MM.1S (cell line): ENCODE data around the gene ZNF609.

Experiments used
- DNase-seq: peaks from one replicate; pipeline ENCODE4 v3.0.0-alpha.2; 2015
- H2AFZ ChIP-seq: fragments of 300-600 bp; sonication (generic); 2 replicates; pipeline ENCODE4 v1.6.0; 2016; ENCODE audit warnings: antibody characterized with exemption, low read length
- H3F3A ChIP-seq: fragments of 300-600 bp; sonication (generic); 2 replicates; pipeline ENCODE4 v1.6.1; 2016; ENCODE audit warnings: mild to moderate bottlenecking, antibody characterized with exemption, low read length, moderate library complexity, mixed read lengths; ENCODE audit not compliant: insufficient read depth
- H3K27ac ChIP-seq: fragments of 300-600 bp; sonication (generic); 2 replicates; pipeline ENCODE4 v1.5.1; 2016; ENCODE audit warnings: mild to moderate bottlenecking, low read length
- H3K27me3 ChIP-seq: fragments of 300-600 bp; sonication (generic); replicated peaks from 2 replicates; pipeline ENCODE4 v1.6.0; 2016; ENCODE audit warnings: low read length; ENCODE audit not compliant: insufficient read depth
- H3K36me3 ChIP-seq: fragments of 300-600 bp; sonication (generic); replicated peaks from 2 replicates; pipeline ENCODE4 v1.6.1; 2016; ENCODE audit warnings: mild to moderate bottlenecking, low read length, mixed read lengths; ENCODE audit not compliant: insufficient read depth
- H3K4me1 ChIP-seq: fragments of 300-600 bp; sonication (generic); 2 replicates; pipeline ENCODE4 v1.6.1; 2016; ENCODE audit warnings: low read length, mixed read lengths
- H3K4me2 ChIP-seq: fragments of 300-600 bp; sonication (generic); 2 replicates; pipeline ENCODE4 v1.6.0; 2016; ENCODE audit warnings: low read depth, low read length
- H3K4me3 ChIP-seq: fragments of 300-600 bp; sonication (generic); 2 replicates; pipeline ENCODE4 v1.5.1; 2016; ENCODE audit warnings: low read length, mixed read lengths
- H3K79me2 ChIP-seq: fragments of 300-600 bp; sonication (generic); 2 replicates; pipeline ENCODE4 v1.6.1; 2016; ENCODE audit warnings: mixed run types, low read length, mixed read lengths
- H3K9ac ChIP-seq: fragments of 300-600 bp; sonication (generic); 2 replicates; pipeline ENCODE4 v1.6.1; 2016; ENCODE audit warnings: low read length, mixed read lengths
- H3K9me2 ChIP-seq: fragments of 300-600 bp; sonication (generic); replicated peaks from 2 replicates; pipeline ENCODE4 v1.6.1; 2016; ENCODE audit warnings: mild to moderate bottlenecking, low read length, mixed read lengths; ENCODE audit not compliant: insufficient read depth
- H3K9me3 ChIP-seq: fragments of 300-600 bp; sonication (generic); replicated peaks from 2 replicates; pipeline ENCODE4 v1.6.1; 2016; ENCODE audit warnings: mild to moderate bottlenecking, low read length, mixed read lengths; ENCODE audit not compliant: insufficient read depth
- H4K20me1 ChIP-seq: fragments of 300-600 bp; sonication (generic); 2 replicates; pipeline ENCODE4 v1.6.1; 2016; ENCODE audit warnings: mild to moderate bottlenecking, low read length, moderate library complexity, mixed read lengths; ENCODE audit not compliant: insufficient read depth
- EZH2 ChIP-seq: fragments of 300-600 bp; sonication (generic); optimal IDR thresholded peaks from 2 replicates; pipeline ENCODE3; 2017; ENCODE audit warnings: low read depth, mild to moderate bottlenecking, antibody characterized with exemption, low read length, mixed read lengths
- EZH2phosphoT487 ChIP-seq: fragments of 300-600 bp; sonication (generic); IDR thresholded peaks from 2 replicates; pipeline ENCODE4 v1.6.1; 2018; ENCODE audit warnings: antibody characterized with exemption, low read length
- TF ChIP-seq, protein P1 (sequence below): fragments of 300-600 bp; sonication (generic); IDR thresholded peaks from 2 replicates; pipeline ENCODE4 v1.5.1; 2016; ENCODE audit warnings: antibody characterized with exemption, low read length, mixed read lengths

ZNF609 gene

DNA sequence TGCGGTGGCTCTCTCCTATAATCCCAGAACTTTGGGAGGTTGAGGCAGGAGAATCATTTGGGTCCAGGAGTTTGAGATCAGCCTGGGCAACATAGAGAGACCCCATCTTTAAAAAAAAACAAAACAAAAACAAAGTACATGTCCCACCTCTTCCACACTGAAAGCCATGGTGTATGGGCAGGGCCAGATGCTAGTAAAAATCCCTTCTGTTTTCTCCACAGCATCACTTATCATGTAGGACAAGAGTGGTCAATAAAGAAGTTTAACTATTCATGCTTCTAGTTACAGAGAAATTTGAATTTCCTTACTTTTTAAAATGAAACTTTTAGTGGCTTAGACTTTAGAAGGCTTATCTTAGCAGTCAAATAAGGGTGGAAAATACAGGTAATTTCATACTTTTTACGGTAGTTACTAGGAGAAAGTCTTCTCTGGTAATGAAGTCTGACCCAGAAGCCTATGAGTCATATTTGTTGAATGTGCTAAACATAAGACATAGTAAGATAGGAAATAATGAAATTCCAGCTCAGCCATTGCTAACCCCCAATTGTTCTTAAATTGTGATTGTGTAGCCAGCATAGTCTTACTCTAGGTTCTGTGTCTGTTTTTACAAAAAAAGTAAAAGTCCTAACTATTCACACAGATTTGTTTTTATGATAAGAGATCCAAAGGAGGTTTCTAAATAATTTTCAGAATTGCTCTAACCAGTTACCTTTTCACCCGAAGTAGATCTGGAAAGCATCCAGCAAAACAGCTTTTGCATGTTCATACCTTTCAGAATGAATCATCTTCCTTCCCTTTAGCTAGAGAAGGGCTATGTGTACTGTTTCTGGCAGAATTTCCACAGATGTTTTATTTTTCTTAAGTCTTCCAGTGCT is 16.4 kb upstream of the ZNF609 start:
- Histone ChIP-seq H3F3A (no peaks in the 10 kb centered on the region), H3K9ac (no peak overlapping the region), H3K27ac (no peak overlapping the region), H3K36me3 (no peaks in the 10 kb centered on the region), H3K9me2 (no peaks in the 10 kb centered on the region), H3K27me3 (no peaks in the 10 kb centered on the region), H3K4me3 (no peak overlapping the region), H3K4me1 (no peaks in the 10 kb centered on the region), H4K20me1 (no peaks in the 10 kb centered on the region), H3K79me2 (no peaks in the 10 kb centered on the region), H3K9me3 (no peaks in the 10 kb centered on the region), H3K4me2 (no peak overlapping the region), H2AFZ (no peak overlapping the region)
- TF ChIP-seq EZH2, result no peak
- no peak for TF ChIP-seq EZH2phosphoT487
- TF ChIP-seq, protein P1, sequence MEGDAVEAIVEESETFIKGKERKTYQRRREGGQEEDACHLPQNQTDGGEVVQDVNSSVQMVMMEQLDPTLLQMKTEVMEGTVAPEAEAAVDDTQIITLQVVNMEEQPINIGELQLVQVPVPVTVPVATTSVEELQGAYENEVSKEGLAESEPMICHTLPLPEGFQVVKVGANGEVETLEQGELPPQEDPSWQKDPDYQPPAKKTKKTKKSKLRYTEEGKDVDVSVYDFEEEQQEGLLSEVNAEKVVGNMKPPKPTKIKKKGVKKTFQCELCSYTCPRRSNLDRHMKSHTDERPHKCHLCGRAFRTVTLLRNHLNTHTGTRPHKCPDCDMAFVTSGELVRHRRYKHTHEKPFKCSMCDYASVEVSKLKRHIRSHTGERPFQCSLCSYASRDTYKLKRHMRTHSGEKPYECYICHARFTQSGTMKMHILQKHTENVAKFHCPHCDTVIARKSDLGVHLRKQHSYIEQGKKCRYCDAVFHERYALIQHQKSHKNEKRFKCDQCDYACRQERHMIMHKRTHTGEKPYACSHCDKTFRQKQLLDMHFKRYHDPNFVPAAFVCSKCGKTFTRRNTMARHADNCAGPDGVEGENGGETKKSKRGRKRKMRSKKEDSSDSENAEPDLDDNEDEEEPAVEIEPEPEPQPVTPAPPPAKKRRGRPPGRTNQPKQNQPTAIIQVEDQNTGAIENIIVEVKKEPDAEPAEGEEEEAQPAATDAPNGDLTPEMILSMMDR, result no peak
- peak; percentile 13 for DNase-seq

DNA sequence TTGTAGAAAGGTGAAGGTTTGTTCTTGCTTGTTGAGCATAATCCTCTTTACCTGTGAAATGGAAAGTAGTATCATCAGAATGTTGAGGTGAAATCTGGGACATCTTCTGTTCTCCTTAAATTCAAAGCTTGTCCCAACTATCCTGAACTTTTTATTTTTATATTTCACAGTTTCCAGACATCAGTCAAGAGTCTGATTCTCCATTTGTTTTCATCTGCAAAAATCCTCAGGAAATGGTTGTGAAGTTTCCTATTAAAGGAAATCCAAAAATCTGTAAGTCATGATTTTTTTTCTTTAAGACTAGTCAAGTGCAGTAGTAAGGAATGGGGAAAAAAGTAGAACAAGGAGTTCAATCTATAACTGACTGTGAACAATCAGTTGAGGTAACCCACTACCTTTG is 15.5 kb upstream of the ZNF609 start:
- H3K4me2 ChIP-seq, result no peak overlapping the region
- no peak overlapping the region for H3K4me3 ChIP-seq
- TF ChIP-seq EZH2 (no peak), EZH2phosphoT487 (no peak)
- TF ChIP-seq, protein P1, result no peak

DNA sequence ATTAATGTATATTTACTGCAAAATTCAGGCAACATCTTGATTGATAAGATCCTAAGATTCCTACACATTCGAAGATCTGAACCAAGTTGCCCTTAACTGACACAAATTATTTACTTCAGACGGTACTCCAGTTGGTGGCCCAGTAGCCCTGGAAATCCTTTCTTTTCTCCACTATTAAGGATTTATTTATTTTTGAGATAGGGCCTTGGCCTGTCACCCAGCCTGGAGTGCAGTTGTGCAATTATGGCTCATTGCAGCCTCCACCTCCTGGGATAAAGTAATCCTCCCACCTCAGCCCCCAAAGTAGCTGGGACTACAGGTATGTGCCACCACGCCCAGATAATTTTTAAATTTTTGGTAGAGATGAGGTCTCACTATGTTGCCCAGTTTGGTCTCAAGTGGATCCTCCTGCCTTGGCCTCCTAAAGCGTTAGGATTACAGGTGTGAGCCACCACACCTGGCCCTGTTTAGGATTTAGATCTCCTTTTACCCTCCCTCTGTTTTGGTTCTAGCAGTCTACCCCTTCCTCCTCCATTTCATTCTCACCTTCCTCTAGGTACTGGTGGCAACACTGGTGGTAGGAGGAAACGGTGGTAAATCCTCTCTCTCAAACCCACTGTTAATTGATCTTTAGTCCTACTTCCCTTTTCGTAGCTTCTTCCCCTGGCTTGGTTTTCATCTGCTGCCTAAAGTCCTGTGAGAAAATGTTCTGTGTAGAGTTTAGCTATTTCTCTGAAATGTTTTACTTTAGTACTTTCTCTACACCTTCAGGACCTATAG is 12.7 kb upstream of the ZNF609 start:
- Histone ChIP-seq H3K27ac (no peak overlapping the region), H2AFZ (no peak overlapping the region), H3K4me1 (no peaks in the 10 kb centered on the region), H4K20me1 (no peaks in the 10 kb centered on the region), H3F3A (no peaks in the 10 kb centered on the region), H3K4me2 (no peak overlapping the region), H3K9me2 (no peaks in the 10 kb centered on the region), H3K27me3 (no peaks in the 10 kb centered on the region), H3K9ac (no peak overlapping the region), H3K4me3 (no peak overlapping the region), H3K9me3 (no peaks in the 10 kb centered on the region), H3K36me3 (no peaks in the 10 kb centered on the region), H3K79me2 (no peaks in the 10 kb centered on the region)
- TF ChIP-seq EZH2phosphoT487 (no peak), EZH2 (no peak)
- TF ChIP-seq, protein P1, result no peak
- no peak for DNase-seq

More for the DNA sequence above, 15.5 kb upstream of the ZNF609 start:
- Histone ChIP-seq H3K9me2 (no peaks in the 10 kb centered on the region), H3K9me3 (no peaks in the 10 kb centered on the region), H3K27me3 (no peaks in the 10 kb centered on the region), H3F3A (no peaks in the 10 kb centered on the region), H3K36me3 (no peaks in the 10 kb centered on the region), H3K27ac (no peak overlapping the region), H2AFZ (no peak overlapping the region), H3K9ac (no peak overlapping the region), H3K4me1 (no peaks in the 10 kb centered on the region), H4K20me1 (no peaks in the 10 kb centered on the region), H3K79me2 (no peaks in the 10 kb centered on the region)
- DNase-seq, result no peak
